CD14-positive monocyte (primary cell): Measurements from ENCODE around the gene PSMF1. TPM values are rescaled to one million over a fixed set of nuclear protein-coding genes. Genes with fewer than 3 reads are reported as not detected.

ENCODE experiments used
- DNase-seq, 3 donors: peaks; one replicate each; pipeline ENCODE4 v3.0.0-alpha.2; 2011 to 2022
- H2AFZ ChIP-seq: 2 replicates; pipeline ENCODE4 v1.6.0; 2012; ENCODE audit warnings: mild to moderate bottlenecking, low read depth, low read length, inconsistent platforms; ENCODE audit not compliant: insufficient read depth, poor library complexity, severe bottlenecking
- H3K27ac ChIP-seq, 2 donors: 1 replicate in 1 of 2; 2 replicates in 1 of 2; pipeline ENCODE4 v1.5.1; 2012 to 2013; ENCODE audit warnings: low read length in 2 of 2, control low read depth in 1 of 2, inconsistent platforms in 1 of 2, low read depth in 1 of 2, mild to moderate bottlenecking in 1 of 2
- H3K27me3 ChIP-seq, 2 donors: one replicate each; pipeline versions ENCODE4 v1.6.0 to v1.6.1; 2011 to 2013; ENCODE audit warnings: low read length in 2 of 2; ENCODE audit not compliant: control insufficient read depth in 2 of 2, insufficient read depth in 2 of 2
- H3K36me3 ChIP-seq, 2 donors: replicated peaks in 1 of 2; 1 replicate in 1 of 2; 2 replicates in 1 of 2; pipeline versions ENCODE4 v1.5.1 to v1.6.1; 2012 to 2013; ENCODE audit warnings: low read length in 2 of 2, control low read depth in 1 of 2, inconsistent platforms in 1 of 2, mild to moderate bottlenecking in 1 of 2; ENCODE audit not compliant: insufficient read depth in 2 of 2, control insufficient read depth in 1 of 2
- H3K4me1 ChIP-seq, 2 donors: 1 replicate in 1 of 2; 2 replicates in 1 of 2; pipeline versions ENCODE4 v1.5.1 to v1.6.1; 2012 to 2013; ENCODE audit warnings: low read length in 2 of 2, control low read depth in 1 of 2, inconsistent platforms in 1 of 2, mild to moderate bottlenecking in 1 of 2, moderate library complexity in 1 of 2; ENCODE audit not compliant: insufficient read depth in 2 of 2, control insufficient read depth in 1 of 2
- H3K4me2 ChIP-seq: replicated peaks from 2 replicates; pipeline ENCODE3; 2012; ENCODE audit warnings: low read length, moderate library complexity, mild to moderate bottlenecking; ENCODE audit not compliant: poor library complexity, severe bottlenecking; ENCODE audit errors: extremely low read depth
- H3K4me3 ChIP-seq, 3 experiments: fragments of 200-600 bp in 1 of 3; sonication (generic) in 1 of 3; replicated peaks in 1 of 3; 1 replicate in 2 of 3; 2 replicates in 1 of 3; pipeline ENCODE4 v1.5.1; 2011 to 2013; ENCODE audit warnings: low read length in 3 of 3, mild to moderate bottlenecking in 3 of 3, control low read depth in 2 of 3, low read depth in 2 of 3, inconsistent platforms in 1 of 3, moderate library complexity in 1 of 3
- H3K79me2 ChIP-seq: 2 replicates; pipeline ENCODE4 v1.6.0; 2012; ENCODE audit warnings: mild to moderate bottlenecking, control low read depth, inconsistent platforms, low read length, moderate library complexity; ENCODE audit not compliant: insufficient read depth
- H3K9ac ChIP-seq: 2 replicates; pipeline ENCODE4 v1.6.0; 2017; ENCODE audit warnings: low read length, mild to moderate bottlenecking; ENCODE audit not compliant: insufficient read depth, poor library complexity, severe bottlenecking
- H3K9me3 ChIP-seq, 2 donors: replicated peaks in 1 of 2; 1 replicate in 1 of 2; 2 replicates in 1 of 2; pipeline versions ENCODE4 v1.5.1 to v1.6.1; 2012 to 2013; ENCODE audit warnings: low read length in 2 of 2, control low read depth in 1 of 2; ENCODE audit not compliant: control insufficient read depth in 1 of 2, insufficient read depth in 1 of 2
- H4K20me1 ChIP-seq: 2 replicates; pipeline ENCODE4 v1.6.0; 2012; ENCODE audit warnings: mild to moderate bottlenecking, low read length, control low read depth, moderate library complexity; ENCODE audit not compliant: insufficient read depth
- H3K27ac Mint-ChIP-seq, 7 donors: one replicate each; pipeline ENCODE4 v1.8.0; 2020; ENCODE audit warnings: mild to moderate bottlenecking in 7 of 7, mixed read lengths in 7 of 7, moderate library complexity in 6 of 7, inconsistent platforms in 2 of 7
- H3K27me3 Mint-ChIP-seq, 3 donors: one replicate each; pipeline ENCODE4 v1.8.0; 2021 to 2022; ENCODE audit warnings: low read depth in 3 of 3, mild to moderate bottlenecking in 3 of 3, mixed read lengths in 3 of 3, moderate library complexity in 3 of 3, inconsistent platforms in 1 of 3
- H3K36me3 Mint-ChIP-seq, 2 donors: one replicate each; pipeline ENCODE4 v1.8.0; 2020; ENCODE audit warnings: mixed read lengths in 2 of 2, inconsistent platforms in 1 of 2, mild to moderate bottlenecking in 1 of 2
- H3K4me1 Mint-ChIP-seq: one replicate; pipeline ENCODE4 v1.8.0; 2020; ENCODE audit warnings: mild to moderate bottlenecking, mixed read lengths
- H3K4me3 Mint-ChIP-seq, 2 donors: one replicate each; pipeline ENCODE4 v1.8.0; 2020; ENCODE audit warnings: mild to moderate bottlenecking in 2 of 2, mixed read lengths in 2 of 2, moderate library complexity in 1 of 2
- H3K9me3 Mint-ChIP-seq, 7 donors: one replicate each; pipeline ENCODE4 v1.8.0; 2020 to 2022; ENCODE audit warnings: mixed read lengths in 7 of 7, mild to moderate bottlenecking in 6 of 7, moderate library complexity in 6 of 7, inconsistent platforms in 2 of 7
- CTCF ChIP-seq: fragments of 200-600 bp; IDR thresholded peaks from one replicate; pipeline ENCODE4 v1.8.0; 2022; ENCODE audit warnings: antibody characterized with exemption, mild to moderate bottlenecking
- WGBS: methylation state at CpG from one replicate; pipeline ENCODE4 v1.1.5; 2013; ENCODE audit warnings: missing lambda C conversion rate; ENCODE audit not compliant: insufficient coverage; 5-methylcytosine and 5-hydroxymethylcytosine counted together
- intact Hi-C, 2 donors: fragments of 100-400 bp; cut with micrococcal nuclease; formaldehyde crosslinking; loops; one replicate each; pipeline versions ENCODE4 v1.15.0 to v1.15.1; 2023
- polyA plus RNA-seq, 3 donors: library from polyadenylated mRNA; depleted of rRNA in 1 of 3; unstranded in 2 of 3; stranded (reverse) in 1 of 3; fragments of 300-500 nt in 2 of 3; fragments of >200 nt in 1 of 3; fragmentation: Illumina TruSeq in 2 of 3; gene quantifications; 1 replicate in 2 of 3; 2 replicates in 1 of 3; pipeline ENCODE4 v1.2.3, GENCODE V29; 2012 to 2021

PSMF1 gene
- polyA plus RNA-seq, 3 donors: 103 to 349 (median 138) TPM

- H4K20me1 ChIP-seq: peaks cover 4% of the 10 kb centered on the region
- peaks cover 0 to 2% (median 0%) of the 10 kb centered on the region in 7 donors for H3K9me3 Mint-ChIP-seq
- H2AFZ ChIP-seq: no peak overlapping the region
- H3K4me1 Mint-ChIP-seq: no peaks in the 10 kb centered on the region
- no peaks in the 10 kb centered on the region for H3K4me1 ChIP-seq
- H3K9me3 ChIP-seq: no peaks in the 10 kb centered on the region
- intact Hi-C loops: no loop called here
- no peak for DNase-seq
- H3K4me3 Mint-ChIP-seq: no peak overlapping the region
- H3K27ac ChIP-seq: no peak overlapping the region
- no peak overlapping the region for H3K27ac Mint-ChIP-seq
- H3K9ac ChIP-seq: no peak overlapping the region
- no peak overlapping the region for H3K4me3 ChIP-seq
- 99% methylated on average over 7 of the region's 8 CpGs for WGBS
- no peak for TF ChIP-seq CTCF
- peaks cover 26 to 68% of the 10 kb centered on the region in 2 donors for H3K36me3 ChIP-seq
- no peaks in the 10 kb centered on the region for H3K27me3 ChIP-seq
- H3K79me2 ChIP-seq: no peaks in the 10 kb centered on the region
- peaks cover 62 to 63% of the 10 kb centered on the region in 2 donors for H3K36me3 Mint-ChIP-seq
- H3K27me3 Mint-ChIP-seq: peaks cover 0 to 4% (median 0%) of the 10 kb centered on the region in 3 donors
- no peak overlapping the region for H3K4me2 ChIP-seq
Observed at GRCh38 chr20:1174787-1175186, 56.4 kb downstream of the PSMF1 start.

- no peak overlapping the region for H3K9ac ChIP-seq
- no peak for DNase-seq
- H3K4me3 ChIP-seq: no peak overlapping the region
- no peaks in the 10 kb centered on the region for H3K9me3 ChIP-seq
- Mint-ChIP-seq H3K4me1 (peaks cover 7% of the 10 kb centered on the region), H3K9me3 (peaks cover 0 to 2% (median 0%) of the 10 kb centered on the region in 7 donors), H3K27me3 (peaks cover 2 to 8% (median 6%) of the 10 kb centered on the region in 3 donors), H3K27ac (no peak overlapping the region), H3K4me3 (no peak overlapping the region), H3K36me3 (peaks cover 42% of the 10 kb centered on the region in 2 donors)
- peaks cover 6 to 7% of the 10 kb centered on the region in 2 donors for H3K4me1 ChIP-seq
- H3K27ac ChIP-seq: no peak overlapping the region
- no peak overlapping the region for H2AFZ ChIP-seq
- H3K79me2 ChIP-seq: no peaks in the 10 kb centered on the region
- no peak for TF ChIP-seq CTCF
- peaks cover 0 to under 1% of the 10 kb centered on the region in 2 donors for H3K27me3 ChIP-seq
- H3K36me3 ChIP-seq: peaks cover 11 to 40% of the 10 kb centered on the region in 2 donors
- intact Hi-C loops: no loop called here
- H4K20me1 ChIP-seq: no peaks in the 10 kb centered on the region
- H3K4me2 ChIP-seq: no peak overlapping the region
- WGBS: 91% methylated on average over 5 of the region's 5 CpGs
Observed at GRCh38 chr20:1177680-1178079, 59.3 kb downstream of the PSMF1 start.
